Suppressor macrophage treated with lipopolysaccharide for 4 hours (primary cell): ENCODE data around the gene FFAR3.
A peak's percentile ranks its signal among the peaks of the same experiment; 100 is the strongest.

ENCODE experiments used
- DNase-seq: peaks from one replicate; pipeline ENCODE4 v3.0.0-alpha.2; 2020

The FFAR3 gene

DNA sequence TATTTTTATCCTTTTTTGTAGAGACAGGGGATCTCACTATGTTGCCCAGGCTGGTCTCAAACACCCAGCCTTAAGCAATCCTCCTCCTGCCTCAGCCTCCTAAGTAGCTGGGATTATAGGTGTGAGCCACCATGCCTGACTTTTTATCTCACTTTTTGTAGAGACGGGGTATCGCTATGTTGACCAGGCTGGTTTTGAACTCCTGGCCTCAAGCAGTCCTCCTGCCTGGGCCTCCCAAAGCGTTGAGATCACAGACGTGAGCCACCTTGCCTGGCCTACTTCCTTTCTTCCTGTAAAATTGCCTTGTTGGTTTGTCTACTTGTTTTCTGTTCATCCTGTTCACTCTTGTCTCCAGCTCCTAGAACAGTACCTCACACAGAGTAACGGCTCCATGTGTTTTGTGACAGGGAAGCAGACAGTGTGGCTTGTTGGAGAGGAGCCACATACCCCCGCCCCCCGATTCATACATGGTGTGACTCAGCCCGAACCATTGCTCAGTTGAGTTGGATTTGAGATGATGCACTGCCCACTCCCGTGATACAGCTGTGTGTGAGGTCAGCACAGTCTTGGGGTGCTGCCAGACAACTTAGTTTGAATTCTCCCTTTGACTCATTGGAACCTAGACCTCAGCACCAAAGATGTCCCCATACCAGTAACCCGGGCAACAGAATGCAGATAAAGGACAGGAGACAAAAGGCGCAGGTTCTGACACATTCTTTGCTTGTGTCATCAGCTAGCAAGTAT is 46.8 kb downstream of the FFAR3 start:
- DNase-seq, result peak; percentile 95

DNA sequence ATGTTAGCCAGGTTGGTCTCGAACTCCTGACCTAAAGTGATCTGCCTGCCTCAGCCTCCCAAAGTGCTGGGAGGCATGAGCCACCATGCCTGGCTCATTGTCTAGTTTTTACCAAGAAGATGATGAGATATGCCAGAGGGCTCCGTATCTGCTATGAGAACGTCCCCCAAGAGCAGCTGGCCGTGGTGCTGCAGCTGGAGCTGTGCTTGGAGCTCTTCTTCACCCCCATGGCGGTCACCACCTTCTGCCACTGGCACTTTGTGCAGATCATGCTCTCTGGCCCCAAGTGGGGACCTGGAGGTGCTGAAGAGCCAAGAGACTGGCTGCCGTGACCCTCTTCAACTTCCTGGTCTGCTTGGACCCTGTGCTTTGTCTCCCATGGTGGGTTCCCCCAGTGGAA is 49.4 kb downstream of the FFAR3 start:
- no peak for DNase-seq

DNA sequence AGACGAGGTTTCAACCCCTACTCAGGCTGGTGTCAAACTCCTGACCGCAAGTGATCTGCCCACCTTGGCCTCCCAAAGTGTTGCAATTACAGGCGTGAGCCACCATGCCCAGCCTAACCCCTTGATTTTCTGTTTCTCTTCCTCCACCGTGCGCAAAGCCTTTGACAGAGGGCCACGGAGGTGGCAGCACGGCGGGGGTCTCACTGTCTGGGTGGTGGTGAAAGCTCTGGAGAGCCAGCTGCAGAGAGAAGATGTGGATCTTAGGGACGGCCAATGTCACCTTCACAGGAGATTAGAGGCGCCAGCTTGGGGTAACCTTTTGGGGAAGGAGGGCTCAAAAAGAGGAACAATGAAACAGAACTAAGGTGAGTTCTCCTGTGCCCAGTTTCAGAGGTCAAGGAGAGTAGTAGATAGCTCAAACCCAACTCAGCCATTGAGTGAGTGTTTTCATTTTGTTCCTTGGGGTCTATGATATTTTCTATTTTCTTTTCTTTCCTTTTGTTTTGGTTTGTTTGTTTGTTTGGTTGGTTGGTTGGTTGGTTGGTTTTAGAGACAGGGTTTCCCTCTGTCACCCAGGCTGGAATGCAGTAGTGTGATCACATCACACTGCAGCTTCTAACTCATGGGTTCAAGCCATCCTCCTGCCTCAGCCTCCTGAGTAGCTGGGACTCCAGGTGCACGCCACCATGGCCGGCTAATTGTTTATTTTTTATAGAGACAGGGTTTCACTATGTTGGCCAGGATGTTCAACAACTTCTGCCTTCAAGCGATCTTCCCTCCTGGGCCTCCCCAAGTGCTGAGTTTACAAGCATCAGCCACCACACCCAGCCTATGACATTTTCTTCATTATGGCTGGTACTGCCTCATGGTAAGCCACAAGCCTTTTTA is 50.3 kb downstream of the FFAR3 start:
- DNase-seq, result no peak

DNA sequence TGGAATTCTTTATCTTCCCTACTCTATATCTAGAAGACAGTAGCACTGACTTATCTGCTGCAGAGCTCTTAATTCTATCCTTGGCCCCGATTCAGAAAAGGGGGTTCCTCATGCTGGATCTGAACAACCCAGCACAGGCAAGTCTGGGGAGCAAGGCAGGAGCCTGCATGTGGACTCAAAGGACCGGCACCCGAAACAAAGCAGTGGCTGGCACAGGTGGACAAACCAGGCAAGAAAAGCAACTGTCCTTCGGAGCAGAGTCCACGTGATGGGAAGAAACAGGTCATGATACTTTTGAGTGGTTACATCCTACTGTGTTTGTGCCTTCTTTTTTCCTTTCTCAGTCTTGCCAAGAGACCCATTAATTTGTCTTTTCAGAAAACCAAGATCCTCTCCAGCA is 50.9 kb downstream of the FFAR3 start:
- DNase-seq, result no peak
